Measurements from ENCODE around the gene TRAF2.
"Not testable (repeated sequence)": the region's sequence is repeated elsewhere in the genome, so short reads cannot be mapped to it uniquely, and the experiment has no call there.

The TRAF2 gene

DNA sequence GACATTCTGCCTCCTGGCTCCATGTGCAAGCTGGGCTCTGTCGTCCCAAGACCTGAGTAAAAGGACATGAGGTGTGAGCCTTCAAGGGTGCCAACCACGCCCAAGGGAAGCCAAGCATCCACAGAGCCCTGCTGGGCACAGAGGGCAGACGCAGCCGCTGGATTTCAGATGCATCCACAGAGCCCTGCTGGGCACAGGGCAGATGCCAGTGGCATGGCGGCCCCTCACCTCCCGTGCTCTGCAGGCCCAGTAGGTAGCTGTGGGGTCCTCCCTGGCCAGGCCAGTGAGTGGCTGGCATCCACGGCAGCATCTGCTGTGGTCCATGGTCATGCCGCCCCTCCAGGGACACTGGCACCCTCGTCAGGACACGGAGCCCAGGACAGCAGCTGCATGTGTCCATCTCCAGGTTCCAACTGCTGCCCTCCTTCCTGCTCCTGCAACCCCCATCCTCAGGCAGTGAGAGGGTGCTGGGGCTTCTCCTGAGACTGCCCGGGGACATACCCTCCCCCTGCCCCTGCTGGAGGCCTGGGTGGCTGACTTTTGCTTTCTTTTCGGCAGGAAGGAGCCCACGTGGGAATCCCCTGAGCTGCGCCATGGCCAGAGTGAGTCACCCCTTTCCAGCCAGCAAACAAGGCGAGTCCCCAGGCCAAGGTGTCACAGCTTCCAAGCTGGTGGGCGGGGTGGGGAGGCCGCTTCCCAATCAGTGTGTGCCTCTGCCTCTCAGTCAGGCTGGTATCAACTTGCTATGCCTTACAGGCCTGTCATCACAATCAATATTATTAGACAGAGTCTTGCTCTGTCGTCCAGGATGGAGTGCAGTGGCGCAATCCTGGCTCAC, 4.0 kb upstream of the TRAF2 start:
- peak; percentile 70 for ATAC-seq

DNA sequence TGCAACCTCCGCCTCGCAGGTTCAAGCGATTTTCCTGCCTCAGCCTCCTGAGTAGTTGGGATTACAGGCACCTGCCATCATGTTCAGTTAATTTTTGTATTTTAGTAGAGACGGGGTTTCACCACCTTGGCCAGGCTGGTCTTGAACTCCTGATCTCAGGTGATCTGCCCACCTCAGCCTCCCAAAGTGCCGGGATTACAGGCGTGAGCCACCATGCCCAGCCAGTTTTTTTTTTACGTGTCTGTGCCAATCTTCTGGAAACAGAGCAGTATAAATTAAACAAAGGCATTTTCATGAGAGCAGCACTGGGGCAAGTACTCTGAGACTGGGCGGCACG, 3.4 kb upstream of the TRAF2 start:
- not testable (repeated sequence) for ATAC-seq, DNase-seq

More for the DNA sequence above, 4.0 kb upstream of the TRAF2 start:
- peak; percentile 93 for DNase-seq

DNA sequence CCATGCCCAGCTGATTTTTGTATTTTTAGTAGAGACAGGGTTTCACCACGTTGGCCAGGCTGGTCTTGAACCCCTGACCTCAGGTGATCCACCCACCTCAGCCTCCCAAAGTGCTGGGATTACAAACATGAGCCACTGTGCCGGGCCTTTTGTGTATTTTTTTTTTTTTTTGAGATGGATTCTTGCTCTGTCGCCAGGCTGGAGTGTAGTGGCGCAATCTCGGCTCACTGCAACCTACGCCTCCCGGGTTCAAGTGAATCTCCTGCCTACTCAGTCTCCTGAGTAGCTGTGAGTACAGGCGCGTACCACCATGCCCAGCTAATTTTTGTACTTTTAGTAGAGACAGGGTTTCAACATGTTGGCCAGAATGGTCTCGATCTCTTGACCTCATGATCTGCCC, 2.6 kb upstream of the TRAF2 start:
- DNase-seq, ATAC-seq: not testable (repeated sequence)

DNA sequence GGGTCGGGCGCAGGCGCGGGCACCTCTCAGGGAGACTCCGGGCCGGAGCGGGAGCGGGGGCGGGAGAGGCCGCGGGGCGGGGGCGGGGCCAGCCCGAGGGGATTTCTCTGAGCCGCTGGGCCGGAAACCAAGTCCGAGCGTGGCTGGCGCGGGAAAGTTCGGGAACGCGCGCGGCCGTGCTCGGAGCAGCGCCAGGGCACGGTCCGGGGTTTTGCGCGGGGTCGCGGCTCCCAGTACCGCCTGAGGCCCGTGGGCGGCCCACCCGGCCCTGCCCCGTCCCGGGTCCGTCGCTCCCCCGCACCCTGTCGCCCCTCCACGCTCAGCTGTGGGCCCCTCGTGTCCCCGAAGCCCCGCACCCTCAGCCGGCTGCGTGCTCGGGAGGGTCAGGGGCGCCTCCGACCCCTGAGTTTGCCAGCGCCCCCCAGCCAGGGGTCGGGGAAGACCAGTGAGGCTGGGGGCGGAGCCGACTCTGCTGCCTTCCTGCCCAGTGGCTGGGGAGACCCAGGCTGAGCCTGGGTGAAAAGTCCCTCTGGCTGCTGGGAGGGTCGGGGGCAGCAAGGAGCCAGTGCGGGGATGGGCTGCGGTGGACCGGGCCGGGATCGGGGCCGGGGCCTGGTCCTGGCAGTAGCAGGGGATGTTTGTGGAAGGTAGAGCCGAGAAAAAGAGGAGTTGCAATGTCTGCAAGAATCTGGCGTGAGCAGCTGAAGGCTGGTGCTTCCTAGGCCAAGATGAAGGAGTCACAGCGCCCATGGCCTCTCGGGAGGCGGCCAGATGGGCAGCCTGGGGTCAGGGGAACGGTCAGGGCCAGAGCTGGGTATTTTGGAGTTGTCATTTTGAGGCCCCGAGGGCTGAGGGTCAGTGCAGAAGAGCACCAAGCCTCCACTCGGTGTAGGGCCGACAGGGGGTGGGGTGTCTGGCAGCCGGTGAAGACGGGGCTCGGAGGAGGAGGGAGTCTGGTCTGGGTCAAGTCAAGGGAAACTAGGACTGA, 588 bp downstream of the TRAF2 start:
- ATAC-seq (no peak), DNase-seq (peak; percentile 45)

DNA sequence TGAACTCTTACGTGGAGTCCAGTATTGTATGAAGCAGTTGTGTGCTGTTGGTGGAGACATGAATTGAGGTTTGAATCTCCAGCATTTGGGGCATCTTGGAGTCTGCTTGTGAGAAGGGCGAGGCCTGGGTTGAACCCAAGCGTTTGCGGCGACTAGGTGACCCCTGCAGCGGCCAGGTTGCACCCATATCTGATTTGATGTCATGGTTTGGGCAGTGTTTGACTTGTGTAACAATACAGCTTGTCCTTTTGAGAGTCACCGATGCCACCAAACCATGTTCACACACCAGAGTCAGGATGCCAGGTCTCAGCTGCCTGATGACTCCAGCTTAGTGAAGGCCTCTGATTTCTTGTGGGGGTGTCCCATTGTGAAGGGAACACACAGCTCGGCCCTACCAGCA, 2.1 kb downstream of the TRAF2 start:
- no peak for ATAC-seq
- DNase-seq = no peak

DNA sequence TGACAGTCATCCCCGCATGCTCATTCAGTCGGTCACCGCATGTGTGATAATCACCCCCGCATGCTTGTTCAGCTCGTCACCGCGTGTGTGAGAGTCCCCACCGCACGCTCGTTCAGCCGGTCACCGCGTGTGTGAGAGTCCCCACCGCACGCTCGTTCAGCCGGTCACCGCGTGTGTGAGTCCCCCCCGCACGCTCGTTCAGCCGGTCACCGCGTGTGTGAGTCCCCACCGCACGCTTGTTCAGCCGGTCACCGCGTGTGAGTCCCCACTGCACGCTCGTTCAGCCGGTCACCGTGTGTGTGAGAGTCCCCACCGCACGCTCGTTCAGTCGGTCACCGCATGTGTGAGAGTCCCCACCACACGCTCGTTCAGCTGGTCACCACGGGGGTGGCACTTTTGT, 3.5 kb downstream of the TRAF2 start:
- no peak for ATAC-seq

DNA sequence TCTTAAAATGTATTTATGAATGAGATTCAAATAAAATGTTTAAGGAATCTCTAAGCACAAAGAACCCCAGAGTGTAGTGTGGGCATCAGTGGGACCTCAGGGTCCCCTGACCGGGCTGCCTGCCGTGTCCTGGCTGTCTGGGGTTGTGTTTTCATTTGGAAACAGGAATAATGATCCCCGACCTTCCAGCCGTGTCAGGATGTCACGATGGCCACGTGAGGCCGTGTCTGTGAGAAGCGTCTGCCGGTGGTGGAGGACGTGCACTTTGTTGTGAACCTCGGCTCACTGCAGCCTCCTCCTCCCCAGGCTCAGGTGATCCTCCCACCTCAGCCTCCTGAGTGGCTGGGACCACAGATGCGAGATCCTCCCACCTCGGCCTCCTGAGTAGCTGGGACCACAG, 4.3 kb downstream of the TRAF2 start:
- no peak for ATAC-seq
- DNase-seq = no peak

More for the DNA sequence above, 3.5 kb downstream of the TRAF2 start:
- DNase-seq = no peak

DNA sequence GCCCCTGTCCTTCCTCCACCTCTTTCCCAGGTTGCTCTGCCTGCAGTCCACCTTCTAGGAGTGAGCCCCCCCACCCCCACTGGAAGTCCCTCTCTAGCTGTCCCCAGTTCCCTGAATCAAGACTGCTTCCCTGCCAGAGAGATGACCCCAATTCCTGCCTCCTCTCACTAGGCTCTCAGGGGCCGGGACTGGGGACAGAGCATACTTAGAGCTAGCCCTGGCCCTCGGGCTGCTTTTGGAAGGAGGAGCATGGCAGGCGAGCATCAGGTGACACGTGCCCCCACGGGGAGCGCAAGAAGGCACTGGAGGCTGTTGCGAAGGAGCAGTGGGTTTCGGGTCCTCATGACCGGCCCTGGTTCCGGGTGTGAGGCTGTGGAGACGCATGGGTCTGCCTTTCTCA, 9.7 kb downstream of the TRAF2 start:
- no peak for ATAC-seq
- DNase-seq = no peak

DNA sequence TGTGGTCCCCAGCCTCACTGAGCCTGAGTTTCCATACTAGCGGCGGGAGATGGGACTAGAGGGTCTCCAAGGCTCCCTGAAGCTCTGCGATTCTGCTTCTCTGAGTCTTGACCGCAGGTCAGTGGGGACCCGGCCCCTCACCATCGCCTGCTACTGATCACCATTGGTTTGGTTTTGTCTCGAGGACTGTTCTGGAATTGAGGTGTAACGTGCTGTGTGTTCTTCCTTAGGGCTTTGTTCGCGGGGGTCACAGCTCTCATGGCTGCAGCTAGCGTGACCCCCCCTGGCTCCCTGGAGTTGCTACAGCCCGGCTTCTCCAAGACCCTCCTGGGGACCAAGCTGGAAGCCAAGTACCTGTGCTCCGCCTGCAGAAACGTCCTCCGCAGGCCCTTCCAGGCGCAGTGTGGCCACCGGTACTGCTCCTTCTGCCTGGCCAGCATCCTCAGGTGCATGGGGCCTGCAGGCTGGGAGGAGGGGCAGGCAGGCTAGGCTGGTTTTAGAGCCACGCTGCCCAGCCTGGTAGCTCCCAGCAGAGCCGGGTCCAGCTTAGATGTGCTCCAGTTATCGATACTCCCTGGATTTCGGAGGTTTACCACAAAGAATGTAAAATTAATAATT, 12.3 kb downstream of the TRAF2 start:
- ATAC-seq (no peak), DNase-seq (no peak)

DNA sequence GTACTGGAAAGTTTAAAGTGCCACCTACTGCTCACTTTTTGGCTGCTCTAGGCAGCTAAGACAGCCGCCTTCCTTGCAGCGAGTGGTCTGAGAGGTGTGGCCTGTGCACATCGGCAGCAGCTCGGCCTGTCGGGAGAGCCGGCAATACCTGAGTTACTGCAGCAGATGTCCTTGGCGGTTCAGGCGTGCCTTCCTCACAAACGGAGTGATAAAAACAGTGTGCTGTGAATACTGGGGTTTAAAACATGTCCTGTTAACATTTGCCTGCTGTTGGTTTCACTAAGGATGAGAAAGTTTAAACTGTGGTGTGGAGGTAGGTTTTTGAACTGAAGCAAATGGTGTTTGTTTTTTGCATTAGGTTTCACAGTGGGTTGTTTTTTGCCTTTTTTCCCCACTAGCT, 12.9 kb downstream of the TRAF2 start:
- DNase-seq (no peak), ATAC-seq (no peak)

DNA sequence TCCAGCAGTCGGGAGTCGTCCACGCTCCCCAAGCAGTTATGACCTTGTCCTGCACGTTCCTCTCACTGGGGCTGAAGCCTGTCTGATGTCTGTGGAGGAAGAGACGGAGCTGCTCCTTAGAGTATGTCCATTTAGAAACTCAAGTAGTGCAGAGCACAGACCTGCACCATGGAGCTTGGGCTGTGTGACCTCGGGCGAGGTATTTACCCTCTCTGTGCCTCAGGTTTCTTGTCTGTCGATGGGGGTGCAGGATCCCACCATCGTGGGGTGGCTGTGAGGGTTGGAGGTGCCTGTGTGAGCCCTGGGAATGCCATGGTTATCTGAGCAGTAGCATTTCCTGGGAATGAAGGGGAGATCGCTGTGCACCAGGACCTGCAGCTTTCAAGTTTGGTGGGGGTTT, 14.2 kb downstream of the TRAF2 start:
- DNase-seq (no peak), ATAC-seq (no peak)

DNA sequence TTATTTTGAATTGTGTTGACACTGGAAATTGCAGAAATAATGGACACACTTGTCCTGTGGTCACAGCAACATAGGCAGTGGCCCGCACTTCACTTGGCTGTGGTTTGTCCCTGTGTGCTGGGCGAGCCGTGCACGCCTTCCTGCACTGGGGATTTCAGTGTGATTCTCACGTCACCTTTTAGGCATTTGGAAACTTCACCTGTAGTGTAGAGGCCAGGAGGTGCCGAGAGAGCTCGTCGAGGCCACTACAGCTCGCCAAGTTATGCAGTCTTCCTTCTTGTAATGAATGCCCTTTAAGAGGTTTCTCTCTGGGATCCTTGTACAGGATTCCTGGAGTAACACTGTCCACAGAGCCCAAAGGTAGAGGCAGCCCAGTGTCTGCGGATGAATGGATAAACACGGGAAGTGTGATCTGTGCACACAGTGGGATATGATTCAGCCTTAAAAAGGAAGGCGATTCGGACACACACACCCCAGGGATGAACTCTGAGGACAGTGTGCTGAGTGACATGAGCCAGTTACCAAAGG, 14.7 kb downstream of the TRAF2 start:
- DNase-seq (no peak), ATAC-seq (no peak)

DNA sequence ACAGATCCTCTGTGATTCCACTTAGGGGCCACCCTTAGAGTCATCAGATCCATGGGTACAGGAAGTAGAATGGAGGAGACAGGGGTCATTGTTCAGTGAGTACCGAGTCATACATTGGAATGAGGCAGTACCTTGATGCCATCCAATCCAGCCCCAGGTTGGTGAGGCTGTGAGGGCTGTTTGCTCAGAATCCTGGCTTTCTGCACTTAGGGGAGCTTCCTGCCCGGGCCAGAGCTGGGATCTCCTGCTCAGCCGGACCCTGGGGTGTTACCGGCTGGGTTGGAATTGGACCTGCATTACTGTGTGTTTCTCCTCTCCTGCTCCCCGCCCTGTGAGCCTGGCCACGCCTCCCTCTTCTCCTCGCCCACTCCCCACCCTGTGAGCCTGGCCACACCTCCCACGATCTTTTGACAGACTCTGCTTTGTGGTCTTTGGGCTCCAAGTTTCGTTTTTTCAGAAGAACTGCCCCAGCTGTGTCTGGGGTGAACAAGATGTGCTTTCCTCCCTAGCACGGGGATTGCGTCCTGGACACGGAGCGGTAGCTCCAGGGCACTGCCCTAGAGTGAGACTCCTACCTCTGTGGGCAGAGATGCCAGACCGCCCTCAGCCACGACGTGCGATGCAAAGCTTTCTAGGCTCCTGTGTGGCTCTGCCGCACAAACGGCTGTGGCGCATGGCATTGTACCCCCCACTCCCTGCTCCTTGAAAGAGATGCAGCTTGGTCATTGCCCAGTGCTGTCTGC, 15.4 kb downstream of the TRAF2 start:
- ATAC-seq (peak; percentile 69), DNase-seq (peak; percentile 77)

DNA sequence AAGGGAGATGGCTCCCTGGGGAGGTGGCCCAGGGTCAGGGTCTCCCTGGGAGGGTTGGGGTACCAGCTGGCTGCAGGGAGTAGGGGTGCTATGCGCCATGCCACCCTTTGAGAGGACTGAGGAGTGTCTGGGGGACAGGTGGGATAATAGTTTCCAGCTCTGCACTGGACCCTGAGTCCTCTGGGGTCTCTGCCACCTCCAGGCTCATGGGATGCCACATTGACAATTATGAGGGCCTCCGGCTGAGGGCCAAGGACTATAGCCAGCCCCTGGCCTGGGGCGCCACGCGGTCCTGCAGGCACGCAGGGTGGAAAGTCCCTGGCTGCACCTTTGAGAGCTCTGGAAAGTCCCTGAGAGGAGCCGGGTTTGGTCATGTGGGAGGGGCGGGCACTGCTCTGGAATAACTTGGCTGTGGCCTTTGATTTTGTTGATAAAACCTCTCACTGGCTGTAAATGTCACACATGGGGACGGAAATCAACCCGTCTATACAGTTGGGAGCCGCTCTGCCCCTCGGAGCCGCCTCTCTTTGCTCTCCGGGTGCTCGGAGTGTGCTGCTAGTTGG, 16.0 kb downstream of the TRAF2 start:
- ATAC-seq (peak; percentile 91), DNase-seq (peak; percentile 86)

DNA sequence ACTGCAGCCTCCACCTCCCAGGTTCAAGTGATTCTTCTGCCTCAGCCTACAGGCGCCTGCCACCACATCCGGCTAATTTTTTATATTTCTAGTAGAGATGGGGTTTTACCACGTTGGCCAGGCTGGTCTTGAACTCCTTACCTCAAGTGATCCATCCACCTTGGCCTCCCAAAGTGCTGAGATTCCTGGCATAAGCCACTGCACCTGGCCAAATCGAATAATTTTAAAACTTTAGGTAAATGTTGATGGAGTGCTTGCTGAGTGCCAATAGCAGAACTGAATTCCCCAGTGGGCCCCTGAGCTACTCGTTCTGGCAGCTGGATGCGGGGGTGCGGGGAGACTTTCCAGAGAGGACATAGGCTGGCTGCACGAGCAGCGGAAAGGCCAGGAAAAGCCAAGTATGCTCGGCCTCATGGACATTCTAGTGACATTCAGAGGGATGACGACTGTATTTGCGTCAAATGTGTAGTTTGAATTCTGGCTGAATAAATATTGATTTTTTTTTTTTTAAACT, 16.8 kb downstream of the TRAF2 start:
- DNase-seq = no peak
- ATAC-seq = no peak

DNA sequence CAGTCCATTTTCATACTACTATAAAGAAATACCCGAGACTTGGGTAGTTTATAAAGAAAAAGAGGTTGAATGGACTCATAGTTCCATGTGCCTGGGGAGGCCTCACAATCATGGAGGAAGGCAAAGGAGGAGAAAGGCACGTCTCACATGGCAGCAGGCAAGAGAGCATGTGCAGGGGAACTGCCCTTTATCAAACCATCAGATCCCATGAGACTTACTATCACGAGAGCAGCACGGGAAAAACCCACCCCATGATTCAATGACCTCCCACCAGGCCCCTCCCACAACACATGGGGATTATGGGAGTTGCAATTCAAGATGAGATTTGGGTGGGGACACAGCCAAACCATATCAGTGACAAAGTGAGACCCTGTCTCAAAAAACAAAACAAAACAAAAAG, 19.9 kb downstream of the TRAF2 start:
- no peak for DNase-seq
- ATAC-seq = no peak

DNA sequence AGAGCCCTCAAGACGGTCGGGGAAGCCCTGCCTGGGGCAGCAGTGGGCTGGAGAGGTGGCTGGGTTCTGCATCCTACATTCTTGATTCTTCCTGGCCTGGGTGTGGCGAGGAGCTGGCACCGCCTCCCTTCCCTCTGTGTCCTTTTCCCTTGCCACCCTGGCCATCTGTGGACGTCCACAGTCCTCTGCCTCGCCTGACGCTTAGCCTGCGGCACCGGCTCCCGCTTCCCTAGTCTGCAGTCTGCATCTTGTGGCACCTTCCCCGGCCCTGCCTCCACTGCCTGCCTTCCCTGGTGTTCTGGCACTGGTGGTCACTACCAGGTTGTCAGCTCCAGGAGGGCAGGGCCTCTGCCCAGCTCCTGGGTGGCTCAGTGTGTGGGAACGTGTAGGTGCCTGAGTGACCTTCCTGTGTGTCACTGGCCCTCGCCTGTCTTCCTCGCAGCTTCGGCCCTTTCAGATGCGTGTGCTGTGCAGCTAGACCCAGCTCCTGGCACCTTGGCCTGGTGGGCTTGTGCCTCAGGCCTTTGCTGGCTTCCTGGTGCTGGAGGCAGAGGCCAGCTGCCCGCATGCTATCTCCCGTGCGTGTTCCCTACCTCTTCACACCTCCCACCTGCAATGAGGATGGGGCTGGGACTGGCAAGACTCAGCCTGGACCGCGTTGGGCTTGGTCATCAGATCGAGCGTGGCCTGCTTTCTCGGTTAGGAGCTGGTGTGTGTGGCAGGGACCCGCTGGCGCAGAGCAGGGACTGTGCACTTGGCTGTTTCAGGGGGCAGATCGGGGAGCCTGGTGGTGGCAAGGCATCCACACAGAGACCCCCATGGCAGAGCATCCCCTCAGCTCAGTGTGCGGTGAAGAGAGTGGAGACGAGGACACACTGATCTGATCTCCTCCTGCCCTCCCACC, 20.9 kb downstream of the TRAF2 start:
- no peak for DNase-seq
- no peak for ATAC-seq

DNA sequence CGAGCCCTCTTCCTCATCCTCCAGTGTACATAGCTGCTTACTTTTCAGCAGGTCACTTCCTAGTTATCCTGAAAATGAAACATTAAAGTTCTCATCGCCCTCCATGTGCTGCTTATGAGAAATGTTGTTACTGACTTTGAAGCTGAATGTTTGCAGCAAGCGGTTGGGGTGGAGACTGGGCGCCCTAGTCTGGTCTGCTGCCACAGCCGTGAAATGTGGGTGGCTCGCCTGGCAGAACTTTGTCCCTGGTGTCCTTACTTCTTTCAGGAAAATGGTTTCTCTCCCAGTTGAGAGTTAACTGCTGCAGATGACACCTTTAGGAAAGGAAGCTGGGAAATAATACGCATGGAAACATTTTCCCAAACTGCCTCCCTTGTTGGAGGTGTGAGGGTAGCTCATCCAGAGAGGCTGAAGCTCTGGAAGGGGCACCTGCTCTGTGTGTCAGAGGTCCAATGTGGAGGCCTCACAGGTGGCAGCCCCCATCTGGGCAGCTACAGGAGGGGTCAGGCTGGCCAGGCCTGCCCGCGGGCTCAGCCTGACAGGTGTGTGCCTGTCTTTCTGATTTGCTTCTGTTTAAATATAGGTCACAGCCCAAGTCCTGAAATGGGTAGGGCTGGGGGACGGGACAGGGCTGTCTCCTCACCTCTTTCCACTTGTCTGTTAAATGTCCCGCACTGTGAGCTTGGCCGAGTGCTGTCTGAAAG, 24.0 kb downstream of the TRAF2 start:
- DNase-seq (no peak), ATAC-seq (peak; percentile 8)

DNA sequence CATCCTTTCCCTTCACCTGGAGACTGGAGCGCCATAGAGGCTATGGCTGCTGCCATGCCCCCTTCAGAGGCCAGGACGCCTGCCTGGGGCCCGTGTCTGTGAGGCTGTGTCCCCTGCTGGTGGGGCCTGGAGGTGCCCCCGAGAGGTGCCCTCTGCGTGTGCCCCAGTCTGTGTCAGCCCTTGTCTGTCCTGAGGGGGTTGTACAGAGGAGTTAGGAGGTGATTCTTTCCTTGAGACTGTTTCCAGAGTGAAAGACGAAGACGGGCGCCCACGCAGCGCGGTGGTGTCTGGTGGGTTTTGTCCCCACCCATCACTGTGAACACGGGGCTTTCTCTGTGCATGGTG, 24.6 kb downstream of the TRAF2 start:
- ATAC-seq = peak; percentile 42
- DNase-seq = peak; percentile 19

Data from stimulated activated naive CD8-positive, alpha-beta T cell treated with anti-CD3 and anti-CD28 coated beads, Interleukin-15, Interleukin-2, amounts not matched to agents 100 U/mL and 50 U/mL, for 24 hours (primary cell).